ENCODE measurements around the gene LAMB1.
"Not testable (repeated sequence)": the region's sequence is repeated elsewhere in the genome, so short reads cannot be mapped to it uniquely, and the experiment has no call there.

LAMB1 gene

DNA sequence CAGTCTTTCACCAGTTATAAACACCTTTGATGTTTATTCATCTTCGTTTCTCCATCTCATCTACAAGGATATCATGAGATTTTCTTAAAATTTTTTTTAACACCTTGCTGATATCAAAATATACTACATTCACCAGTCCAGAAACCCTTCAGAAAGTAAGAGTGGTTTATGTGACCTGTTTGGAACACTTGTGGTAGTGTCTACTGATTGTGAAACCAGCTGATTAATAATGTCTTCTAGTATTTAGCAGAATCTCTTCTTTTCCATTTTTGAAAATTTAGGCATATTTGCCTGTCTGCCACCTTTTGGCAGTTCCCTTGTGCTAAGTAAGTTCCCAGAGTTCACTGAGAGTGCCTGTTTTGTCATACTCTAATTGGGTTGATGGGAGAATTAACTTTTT is 93.5 kb downstream of the LAMB1 start:
- DNase-seq = no peak

GRCh38 chr7:107907790-107908189 is 95.2 kb downstream of the LAMB1 start:
- DNase-seq = no peak

DNA sequence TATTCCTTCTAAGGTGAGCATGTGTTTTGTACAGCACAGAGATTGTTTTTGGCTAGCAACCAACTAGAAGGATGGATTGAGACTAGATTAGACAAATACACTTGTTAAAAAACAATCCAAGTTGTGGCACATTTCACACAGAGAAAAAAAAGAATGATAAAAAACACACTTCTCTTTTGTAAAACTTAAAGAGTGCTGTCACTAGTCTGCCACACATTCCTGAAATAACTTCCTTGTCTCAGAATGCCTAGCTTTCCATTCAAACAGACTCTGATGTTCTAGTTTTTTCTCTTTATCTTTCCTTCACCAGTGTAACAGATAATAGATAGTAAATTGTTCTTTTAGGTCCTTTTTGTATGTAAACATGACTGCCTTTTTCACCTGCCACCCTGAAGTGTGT is 100.6 kb downstream of the LAMB1 start:
- DNase-seq = no peak

GRCh38 chr7:107900496-107901015 is 102.4 kb downstream of the LAMB1 start:
- DNase-seq = no peak

- DNase-seq = no peak
These were observed 103.9 kb downstream of the LAMB1 start for GRCh38 chr7:107898997-107899594.

- not testable (repeated sequence) for DNase-seq
These were observed 110.6 kb downstream of the LAMB1 start for GRCh38 chr7:107892367-107892741.

DNA sequence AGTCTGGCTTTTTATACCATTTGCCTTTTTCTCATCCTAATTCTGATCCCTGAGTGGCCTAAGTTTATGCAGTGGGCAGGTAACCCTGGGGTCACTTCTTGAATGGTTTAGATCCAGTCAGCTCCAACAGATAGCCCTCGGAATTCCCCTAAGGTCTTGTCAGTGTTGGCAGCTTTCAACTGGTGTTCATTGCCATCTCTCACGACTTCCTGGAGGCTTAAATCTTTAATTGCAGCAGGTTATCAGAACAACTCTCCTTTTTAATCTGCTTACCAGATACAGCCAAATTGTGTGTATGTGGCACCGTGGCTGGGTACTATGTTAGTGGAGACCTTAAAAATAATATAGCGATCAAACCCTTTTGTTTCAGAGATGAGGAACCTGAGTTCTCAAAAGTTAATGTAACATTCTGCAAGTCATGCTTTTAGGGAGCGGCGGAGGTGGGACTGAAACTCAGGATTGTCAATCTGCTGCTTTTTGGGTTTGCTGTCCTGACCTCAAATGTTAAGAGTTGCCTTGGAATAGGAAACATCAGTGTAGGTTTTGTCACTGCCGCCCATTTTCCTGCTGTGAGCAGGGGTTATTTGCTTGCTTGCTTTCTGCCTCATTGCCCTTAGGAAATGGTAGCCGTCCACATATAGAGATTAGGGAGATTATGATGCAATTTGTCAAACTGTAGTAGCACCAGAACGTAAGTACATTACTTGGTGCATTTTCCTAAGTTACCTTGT is 111.2 kb downstream of the LAMB1 start:
- peak; percentile 69 for DNase-seq

- DNase-seq = peak; percentile 98
These were observed 111.9 kb downstream of the LAMB1 start, which contains the start of gene DLD for GRCh38 chr7:107890962-107891635. DLD (plus strand) TSS chr7:107891183; CDS start chr7:107891251, 68 bp downstream.

DNA sequence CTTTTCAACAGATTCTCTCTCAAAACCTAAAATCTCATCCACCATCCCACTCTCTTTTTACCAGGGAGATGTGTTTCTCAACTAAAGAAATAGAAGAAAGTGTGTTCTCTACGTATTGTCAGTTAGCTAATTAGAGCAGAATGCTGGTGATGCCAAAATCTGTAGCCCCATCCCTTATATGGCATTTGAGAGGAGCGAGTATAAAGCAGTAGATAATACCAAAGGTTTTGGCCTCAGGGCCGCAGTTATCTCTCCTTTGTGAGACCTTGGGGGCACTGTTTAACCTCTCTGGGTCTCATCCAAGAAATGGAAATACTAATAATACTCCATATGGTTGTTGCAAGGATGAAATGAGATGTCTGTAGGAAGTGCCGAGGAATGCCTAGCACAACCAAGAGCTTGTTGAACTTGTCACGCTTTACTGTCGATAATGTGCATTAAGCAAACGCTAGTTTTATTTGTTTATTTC is 112.4 kb downstream of the LAMB1 start:
- no peak for DNase-seq

DNA sequence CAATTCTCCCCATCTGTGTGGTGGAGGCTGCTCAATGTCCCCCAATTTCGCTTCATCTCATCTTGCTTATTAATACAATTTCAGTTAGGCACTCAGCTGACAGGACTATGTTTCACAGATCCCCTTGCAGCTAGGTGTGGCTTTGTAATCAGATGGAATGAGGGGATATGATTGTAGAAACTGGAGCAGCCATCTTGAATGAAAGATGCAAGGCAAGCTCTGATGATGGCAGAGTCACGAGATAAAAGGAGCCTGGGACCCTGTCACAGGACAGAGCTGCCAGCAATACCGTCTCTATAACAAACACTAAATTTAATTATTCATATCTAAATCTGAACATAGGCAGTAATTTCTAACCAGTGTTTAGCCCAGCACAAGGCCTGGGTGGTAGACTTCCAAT is 113.0 kb downstream of the LAMB1 start:
- DNase-seq = no peak

GRCh38 chr7:107887827-107888226 is 115.1 kb downstream of the LAMB1 start:
- not testable (repeated sequence) for DNase-seq

DNA sequence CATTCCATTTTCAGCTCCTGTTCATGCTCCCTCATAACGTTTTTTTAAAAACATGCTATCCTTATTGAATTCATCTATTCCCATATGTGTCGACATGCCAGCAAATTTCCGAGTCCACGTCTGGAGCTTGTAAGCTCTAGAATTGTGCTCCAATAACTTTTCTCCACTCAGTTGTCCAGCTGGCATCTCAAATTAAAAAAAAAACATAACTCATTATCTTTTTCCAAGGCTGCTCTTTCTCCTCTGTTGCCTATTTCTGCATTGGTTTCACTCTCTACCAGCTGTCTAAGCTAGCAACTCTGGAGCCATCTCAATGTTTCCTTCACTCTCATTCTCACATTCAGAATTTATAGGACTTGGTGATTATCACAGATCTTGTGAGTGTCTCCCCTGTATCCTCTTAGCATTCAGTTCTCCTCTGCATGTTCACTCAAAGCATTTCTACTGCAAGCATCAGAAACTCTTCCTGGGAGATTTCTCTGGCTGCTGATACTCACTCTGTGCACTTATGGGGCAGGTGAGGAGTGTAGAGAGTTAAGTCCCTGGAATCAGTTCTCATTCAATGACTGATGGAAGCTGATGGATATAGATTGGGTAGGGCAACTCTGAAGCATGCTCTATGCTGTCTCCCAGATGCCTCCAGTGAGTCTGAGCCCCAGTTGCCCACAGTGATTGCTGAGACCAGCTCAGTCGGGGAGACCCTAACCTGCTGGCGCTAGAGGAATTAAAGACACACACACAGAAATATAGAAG is 118.7 kb downstream of the LAMB1 start:
- no peak for DNase-seq

- no peak for DNase-seq
These were observed 120.2 kb downstream of the LAMB1 start for GRCh38 chr7:107882766-107883165.

GRCh38 chr7:107879400-107880035 is 123.4 kb downstream of the LAMB1 start:
- DNase-seq = peak; percentile 67

DNA sequence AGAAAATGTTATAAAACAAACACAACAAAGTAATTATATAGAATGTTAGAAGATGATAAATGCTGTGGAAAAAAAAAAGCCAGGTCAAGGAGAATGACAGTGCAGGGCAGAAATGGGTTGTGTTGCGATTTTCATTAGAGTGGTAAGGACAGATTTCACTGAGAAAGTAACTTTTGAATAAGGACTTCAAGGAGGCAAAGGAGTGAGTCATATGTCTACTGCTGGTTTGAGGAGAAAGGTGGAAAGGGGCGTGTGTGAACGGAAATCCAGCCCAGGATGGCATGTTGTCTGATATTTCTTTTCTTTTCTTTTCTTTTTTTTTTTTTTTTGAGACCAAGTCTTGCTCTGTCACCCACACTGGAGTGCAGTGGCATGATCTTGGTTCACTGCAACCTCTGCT is 124.3 kb downstream of the LAMB1 start:
- no peak for DNase-seq

GRCh38 chr7:107877731-107878382 is 125.1 kb downstream of the LAMB1 start:
- no peak for DNase-seq

GRCh38 chr7:107876916-107877315 is 126.0 kb downstream of the LAMB1 start:
- no peak for DNase-seq

GRCh38 chr7:107874605-107875446 is 128.1 kb downstream of the LAMB1 start:
- peak; percentile 62 for DNase-seq

DNA sequence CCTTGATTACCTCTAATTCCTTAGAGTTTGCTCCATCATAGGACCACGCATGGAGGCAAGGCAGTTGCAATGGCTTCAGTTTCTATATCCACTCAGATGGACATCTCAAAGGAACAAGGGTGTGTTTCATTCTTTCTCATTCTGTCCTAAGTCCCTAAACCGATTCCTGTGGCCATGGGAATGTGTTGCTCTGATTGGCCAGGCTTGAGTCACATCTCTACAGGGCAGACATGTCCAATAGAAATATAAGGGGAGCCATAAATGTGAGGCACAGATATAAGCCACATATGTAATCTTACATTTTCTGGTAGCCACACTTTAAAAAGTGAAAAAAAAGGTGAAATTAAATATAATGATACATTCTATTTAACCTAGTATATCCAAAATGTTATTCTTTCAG is 128.8 kb downstream of the LAMB1 start:
- DNase-seq = no peak

Measured in RPMI8226 (cell line).